Measurements from ENCODE around the gene S100A11. TPM values are rescaled to one million over a fixed set of nuclear protein-coding genes. Genes with fewer than 3 reads are reported as not detected.

Gene S100A11
- total RNA-seq, 1 donor from 2014 or later: 511 TPM

DNA sequence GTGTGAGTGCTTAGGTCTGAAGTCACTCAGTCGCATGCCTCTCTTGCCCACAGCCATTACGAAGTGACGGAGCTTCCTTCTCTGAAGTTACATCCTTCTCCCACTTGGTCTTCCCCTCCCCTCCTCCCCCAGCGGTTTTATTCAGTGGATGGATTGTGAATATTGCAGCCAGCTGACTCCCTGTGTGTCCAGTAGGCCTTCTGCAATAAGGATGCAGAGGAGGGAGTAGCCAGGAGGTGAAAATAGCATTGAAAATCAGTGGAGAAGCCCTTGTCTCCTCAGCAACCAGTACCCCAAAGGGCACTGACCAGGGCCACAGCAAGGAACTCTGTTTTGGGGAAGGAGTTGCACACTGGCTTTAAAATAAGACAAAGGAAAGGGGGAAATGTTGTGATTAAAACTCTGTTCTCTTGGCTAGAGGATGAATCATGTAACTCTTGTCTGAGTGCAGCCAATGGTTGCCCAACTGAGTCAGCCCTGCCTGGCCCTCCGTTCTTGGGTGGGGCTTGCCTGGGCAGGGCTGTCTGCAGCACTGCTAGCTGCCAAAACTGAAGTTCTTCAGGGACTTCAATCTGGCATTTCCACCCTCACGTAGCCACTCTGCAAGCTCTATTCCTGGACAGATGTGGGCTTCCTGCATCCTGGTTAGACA lies 47.5 kb downstream of the S100A11 start:
- H3K27me3 Mint-ChIP-seq: peaks cover 20% of the 10 kb centered on the region
- no peak for DNase-seq (ENCODE audit: extremely low spot score, unreplicated experiment)
- peak overlapping the region; percentile 95 for H3K4me3 Mint-ChIP-seq
- peak overlapping the region; percentile 99 for H3K27ac Mint-ChIP-seq
- H3K9me3 Mint-ChIP-seq: no peaks in the 10 kb centered on the region
- TF ChIP-seq, protein P1, sequence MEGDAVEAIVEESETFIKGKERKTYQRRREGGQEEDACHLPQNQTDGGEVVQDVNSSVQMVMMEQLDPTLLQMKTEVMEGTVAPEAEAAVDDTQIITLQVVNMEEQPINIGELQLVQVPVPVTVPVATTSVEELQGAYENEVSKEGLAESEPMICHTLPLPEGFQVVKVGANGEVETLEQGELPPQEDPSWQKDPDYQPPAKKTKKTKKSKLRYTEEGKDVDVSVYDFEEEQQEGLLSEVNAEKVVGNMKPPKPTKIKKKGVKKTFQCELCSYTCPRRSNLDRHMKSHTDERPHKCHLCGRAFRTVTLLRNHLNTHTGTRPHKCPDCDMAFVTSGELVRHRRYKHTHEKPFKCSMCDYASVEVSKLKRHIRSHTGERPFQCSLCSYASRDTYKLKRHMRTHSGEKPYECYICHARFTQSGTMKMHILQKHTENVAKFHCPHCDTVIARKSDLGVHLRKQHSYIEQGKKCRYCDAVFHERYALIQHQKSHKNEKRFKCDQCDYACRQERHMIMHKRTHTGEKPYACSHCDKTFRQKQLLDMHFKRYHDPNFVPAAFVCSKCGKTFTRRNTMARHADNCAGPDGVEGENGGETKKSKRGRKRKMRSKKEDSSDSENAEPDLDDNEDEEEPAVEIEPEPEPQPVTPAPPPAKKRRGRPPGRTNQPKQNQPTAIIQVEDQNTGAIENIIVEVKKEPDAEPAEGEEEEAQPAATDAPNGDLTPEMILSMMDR (conservative IDR thresholded peaks at IDR 0.05): no peak
- peaks cover 5% of the 10 kb centered on the region for H3K36me3 Mint-ChIP-seq
- H3K4me1 Mint-ChIP-seq (ENCODE audit: unreplicated experiment): peaks cover 29% of the 10 kb centered on the region

DNA sequence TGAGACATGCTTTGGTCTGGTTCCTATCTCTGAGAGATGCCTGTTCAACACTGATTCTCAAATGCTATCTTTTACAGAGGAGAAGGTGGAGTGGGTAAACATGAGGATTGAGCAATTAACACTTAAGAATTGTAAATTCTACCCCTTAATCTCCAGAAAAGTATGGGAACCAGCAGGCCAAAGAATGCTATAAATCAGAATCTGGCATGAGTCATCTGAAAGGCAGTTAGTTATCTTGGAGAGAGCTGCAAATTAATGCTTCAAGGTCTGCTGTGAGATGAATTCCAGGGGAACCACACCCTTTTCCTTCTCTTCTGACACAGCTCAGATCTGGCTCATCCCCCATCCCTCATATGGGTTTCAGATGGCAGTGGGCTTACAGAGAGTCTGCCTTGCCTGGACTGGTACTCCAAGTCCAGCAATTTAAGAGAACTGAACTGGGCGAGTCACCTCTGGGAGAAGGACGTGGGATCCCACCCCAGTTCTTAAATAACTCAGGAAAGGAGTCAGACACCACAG lies 48.3 kb downstream of the S100A11 start:
- Mint-ChIP-seq H3K27ac (peak overlapping the region; percentile 99), H3K36me3 (peaks cover 5% of the 10 kb centered on the region), H3K27me3 (peaks cover 17% of the 10 kb centered on the region), H3K4me3 (peak overlapping the region; percentile 95), H3K4me1 (ENCODE audit: unreplicated experiment) (peaks cover 29% of the 10 kb centered on the region), H3K9me3 (no peaks in the 10 kb centered on the region)
- TF ChIP-seq, protein P1 (conservative IDR thresholded peaks at IDR 0.05): no peak
- no peak for DNase-seq (ENCODE audit: extremely low spot score, unreplicated experiment)

DNA sequence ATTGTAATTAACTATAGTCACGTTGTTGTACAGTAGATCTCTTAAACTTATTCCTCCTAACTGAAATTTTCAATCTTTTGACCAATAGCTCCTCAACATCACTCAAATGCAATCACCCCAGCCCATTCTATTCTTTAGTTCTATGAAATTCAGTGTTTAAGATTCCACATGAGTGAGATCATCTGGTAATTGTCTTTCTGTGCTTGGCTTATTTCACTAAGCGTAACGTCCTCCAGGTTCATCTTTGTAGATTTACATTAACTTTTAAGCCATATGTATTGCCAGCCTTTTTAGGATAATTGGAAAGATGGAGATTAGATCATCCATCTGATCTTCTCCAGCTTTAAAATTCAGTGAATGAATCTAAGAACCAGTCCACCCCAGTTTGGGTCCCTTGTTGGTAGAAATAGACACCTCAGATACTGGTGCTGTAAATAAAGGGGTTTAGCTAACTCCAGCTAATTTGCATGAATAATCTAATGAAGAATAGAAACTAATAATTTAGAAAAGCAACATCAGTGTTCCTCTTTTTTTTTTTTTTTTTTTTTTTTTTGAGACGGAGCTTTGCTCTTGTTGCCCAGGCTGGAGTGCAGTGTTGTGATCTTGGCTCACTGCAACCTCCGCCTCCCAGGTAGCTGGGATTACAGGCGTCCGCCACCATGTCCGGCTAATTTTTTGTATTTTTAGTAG lies 50.2 kb downstream of the S100A11 start:
- Mint-ChIP-seq H3K4me1 (ENCODE audit: unreplicated experiment) (peaks cover 30% of the 10 kb centered on the region), H3K36me3 (peaks cover 15% of the 10 kb centered on the region), H3K27ac (peak overlapping the region; percentile 26), H3K9me3 (no peaks in the 10 kb centered on the region), H3K27me3 (peaks cover 2% of the 10 kb centered on the region), H3K4me3 (peak overlapping the region; percentile 4)
- no peak for DNase-seq (ENCODE audit: extremely low spot score, unreplicated experiment)
- TF ChIP-seq, protein P1 (conservative IDR thresholded peaks at IDR 0.05): no peak

DNA sequence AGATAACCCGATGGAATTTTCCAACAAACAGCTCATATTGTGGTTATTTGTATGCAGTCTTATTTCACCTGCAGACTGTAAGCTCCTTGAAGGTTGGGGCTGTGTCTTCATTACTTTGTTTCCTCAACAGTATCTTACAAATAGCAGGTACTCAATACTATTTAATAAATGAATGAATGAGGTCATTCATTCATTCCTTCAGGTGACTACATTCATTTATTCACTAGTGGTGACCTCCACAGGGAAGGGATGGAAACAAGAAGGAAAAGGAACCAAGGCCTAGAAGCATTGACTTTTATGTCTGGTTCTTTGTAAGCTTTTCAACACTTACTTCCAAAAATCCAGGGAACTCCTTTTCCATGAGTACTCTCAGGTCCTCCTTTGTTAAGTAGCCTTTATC lies 51.0 kb downstream of the S100A11 start:
- Mint-ChIP-seq H3K36me3 (peaks cover 21% of the 10 kb centered on the region), H3K9me3 (no peaks in the 10 kb centered on the region), H3K4me1 (ENCODE audit: unreplicated experiment) (peaks cover 30% of the 10 kb centered on the region), H3K27me3 (no peaks in the 10 kb centered on the region), H3K27ac (no peak overlapping the region), H3K4me3 (no peak overlapping the region)
- DNase-seq (ENCODE audit: extremely low spot score, unreplicated experiment): no peak
- TF ChIP-seq, protein P1 (conservative IDR thresholded peaks at IDR 0.05): no peak

DNA sequence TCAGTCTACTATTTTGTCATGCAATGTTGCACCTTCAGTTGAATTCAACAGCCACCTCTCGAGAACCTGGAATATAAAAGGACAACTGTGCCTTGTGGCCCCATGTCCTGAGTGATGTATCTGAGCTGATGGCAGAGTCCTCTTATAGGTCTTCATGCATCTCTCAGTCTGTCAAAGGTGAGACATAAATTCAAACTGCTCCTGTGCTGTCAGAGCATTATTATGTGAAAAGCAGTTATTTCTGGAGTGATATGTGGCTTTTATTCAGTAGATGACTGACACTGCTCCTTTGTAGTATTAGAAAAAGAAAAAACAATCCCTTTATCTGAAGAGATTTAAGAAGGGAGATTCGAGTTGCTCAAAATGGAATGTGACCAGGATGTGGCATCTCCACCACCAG lies 51.5 kb downstream of the S100A11 start:
- TF ChIP-seq, protein P1 (conservative IDR thresholded peaks at IDR 0.05): no peak
- Mint-ChIP-seq H3K36me3 (peaks cover 21% of the 10 kb centered on the region), H3K4me1 (ENCODE audit: unreplicated experiment) (peaks cover 30% of the 10 kb centered on the region), H3K9me3 (no peaks in the 10 kb centered on the region), H3K27ac (no peak overlapping the region), H3K4me3 (no peak overlapping the region), H3K27me3 (no peaks in the 10 kb centered on the region)
- DNase-seq (ENCODE audit: extremely low spot score, unreplicated experiment): no peak
